GM18858 (cell line): ENCODE data around the gene NID1.

Source experiments
- ATAC-seq: cut with Tn5 transposase; IDR thresholded peaks from one replicate; pipeline ENCODE4 v1.9.1; 2021; ENCODE audit not compliant: unreplicated experiment

Gene NID1

GRCh38 chr1:236067854-236068454, 3.1 kb upstream of the NID1 start:
- no peak for ATAC-seq

DNA sequence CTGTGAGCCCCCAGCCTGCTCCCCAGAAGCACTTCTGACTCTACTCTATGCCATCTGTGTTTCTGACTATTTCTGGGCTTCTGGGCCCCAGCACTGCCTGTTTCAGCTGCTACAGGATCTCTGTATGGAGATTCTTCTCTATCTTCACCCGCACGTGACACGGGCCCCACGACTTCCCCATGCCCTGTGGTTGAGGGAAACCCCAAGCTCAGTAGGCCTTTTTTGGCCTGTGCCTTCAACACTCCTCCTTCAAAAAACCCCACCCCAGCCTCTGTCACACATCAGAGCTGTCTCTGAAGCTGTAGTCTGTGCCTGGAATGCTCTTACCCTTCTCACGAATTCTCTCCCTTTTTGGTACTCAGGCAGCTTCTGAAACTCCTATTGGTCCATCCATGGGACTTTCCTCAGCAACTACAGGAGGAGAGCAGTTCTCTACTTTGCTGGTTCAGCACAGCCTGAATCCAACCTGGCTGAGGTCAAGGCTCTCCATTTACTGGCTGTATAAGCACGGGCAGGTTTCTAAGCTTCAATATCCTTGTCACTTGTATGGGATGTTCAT, 2.0 kb upstream of the NID1 start:
- ATAC-seq, result peak; percentile 87

- no peak for ATAC-seq
Measured at GRCh38 chr1:236066054-236066453, 1.2 kb upstream of the NID1 start.

DNA sequence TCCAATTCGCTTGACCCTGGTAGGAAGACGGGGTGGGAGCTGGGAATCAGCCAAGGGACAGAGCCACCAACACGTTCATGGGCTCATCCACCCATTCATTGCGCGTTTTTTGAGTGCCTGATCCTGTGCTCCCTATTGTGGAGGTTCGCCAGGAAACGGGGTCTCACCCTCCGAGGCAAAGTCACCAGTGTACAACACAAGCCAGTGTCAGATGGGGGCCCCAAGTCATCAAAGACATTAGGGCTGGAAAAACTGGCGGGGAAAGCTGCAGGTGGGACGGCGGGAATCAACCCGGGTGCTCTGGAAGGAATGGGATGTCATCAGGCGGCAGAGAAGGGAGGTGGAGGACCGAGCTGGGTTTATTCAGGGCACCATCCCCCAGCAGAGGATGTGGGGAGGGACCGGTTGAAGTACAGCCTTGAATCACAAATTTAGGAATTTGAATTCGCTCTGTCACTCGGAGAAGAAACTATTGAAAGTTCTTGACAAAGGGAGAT, 667 bp upstream of the NID1 start:
- ATAC-seq, result no peak

DNA sequence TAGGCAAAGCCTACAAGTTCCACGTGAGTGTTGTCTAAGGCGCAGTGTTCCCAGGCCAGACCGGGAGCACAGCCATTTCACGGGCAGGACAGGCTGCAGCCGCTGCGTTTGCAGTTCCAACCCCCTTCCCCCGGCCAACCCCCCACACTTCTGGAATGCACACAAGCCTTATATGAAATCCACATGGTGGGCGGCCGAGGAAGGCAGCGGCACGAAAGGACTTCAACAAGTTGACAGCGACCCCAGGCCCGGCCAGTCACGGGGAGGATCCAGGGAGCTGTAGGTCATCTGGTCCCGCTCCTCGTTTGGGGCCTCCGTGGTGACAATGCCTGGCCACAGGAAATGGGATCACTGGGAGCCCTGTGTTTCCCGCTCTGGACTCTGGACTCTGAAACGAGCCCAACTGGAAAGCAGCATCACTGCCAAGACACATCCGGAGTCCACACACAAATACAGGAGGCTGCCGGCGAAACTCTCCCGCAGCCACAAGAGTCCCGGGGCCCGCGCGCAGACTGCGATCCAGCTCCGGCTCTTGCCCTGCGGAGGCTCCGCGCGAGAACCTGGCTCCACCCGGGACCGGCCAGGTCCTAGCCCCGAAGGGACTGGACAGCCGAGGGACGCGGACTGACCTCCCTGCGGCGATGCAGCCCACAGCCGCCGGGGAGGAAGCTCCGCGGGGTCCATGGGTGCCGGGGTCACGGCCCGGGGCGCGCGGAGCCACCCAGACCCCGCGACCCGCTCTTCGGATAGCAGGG, 794 bp downstream of the NID1 start:
- ATAC-seq, result no peak

GRCh38 chr1:236063551-236063918, 1.4 kb downstream of the NID1 start:
- no peak for ATAC-seq

DNA sequence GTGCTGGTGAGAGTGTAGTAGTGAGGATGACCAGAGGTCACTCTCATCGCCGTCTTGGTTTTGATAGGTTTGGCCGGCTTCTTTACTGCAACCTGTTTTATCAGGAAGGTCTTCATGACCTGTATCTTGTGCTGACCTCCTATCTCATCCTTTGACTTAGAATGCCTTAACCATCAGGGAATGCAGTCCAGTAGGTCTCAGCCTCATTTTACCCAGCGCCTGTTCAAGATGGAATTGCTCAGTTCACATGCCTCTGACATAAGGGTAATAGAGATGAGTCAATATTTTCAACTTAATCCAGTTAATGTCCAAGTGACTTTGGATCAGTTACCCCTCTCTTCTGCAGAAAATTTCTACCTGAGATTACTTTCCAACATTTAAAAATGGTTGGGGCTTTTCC, 4.6 kb downstream of the NID1 start:
- ATAC-seq, result no peak

GRCh38 chr1:236059011-236059410, 5.9 kb downstream of the NID1 start:
- no peak for ATAC-seq

DNA sequence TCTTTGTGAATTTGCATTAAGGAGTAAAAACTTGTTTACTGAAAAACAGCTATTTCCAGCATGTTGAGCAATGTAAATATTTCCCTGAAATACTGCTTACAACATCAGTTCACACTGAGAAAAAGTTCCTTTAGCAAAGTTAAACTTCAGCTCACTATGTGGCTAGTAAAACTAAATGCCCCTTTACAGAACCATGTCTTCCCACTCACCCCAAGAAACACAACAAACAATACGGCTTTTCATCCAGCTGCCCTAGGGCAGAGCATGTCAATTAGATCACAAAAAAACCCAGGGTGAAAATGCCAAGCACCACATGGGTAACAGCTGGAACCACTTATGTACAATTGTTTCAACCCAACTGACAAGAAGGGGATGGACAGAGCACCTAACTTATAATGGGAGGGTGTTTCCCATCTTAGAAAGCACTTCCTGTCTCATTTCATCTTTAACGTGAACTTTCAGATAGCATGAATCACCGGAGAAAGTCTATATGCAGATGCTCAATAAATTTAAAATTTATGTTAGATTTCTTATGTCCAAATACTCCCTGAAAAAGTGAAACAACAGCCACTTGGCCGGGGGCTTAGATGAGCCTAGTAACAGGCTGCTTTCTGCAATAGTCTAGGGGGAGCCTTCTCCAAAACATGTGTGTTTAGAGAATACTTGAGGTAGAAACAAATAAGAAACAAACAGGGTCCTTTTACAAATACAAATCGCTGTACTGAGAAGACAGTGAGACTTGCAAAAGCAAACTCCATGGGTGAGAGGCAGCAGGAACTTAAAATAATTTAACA, 6.6 kb downstream of the NID1 start:
- ATAC-seq, result peak; percentile 87

- no peak for ATAC-seq
Measured at GRCh38 chr1:236057546-236057945, 7.3 kb downstream of the NID1 start.

DNA sequence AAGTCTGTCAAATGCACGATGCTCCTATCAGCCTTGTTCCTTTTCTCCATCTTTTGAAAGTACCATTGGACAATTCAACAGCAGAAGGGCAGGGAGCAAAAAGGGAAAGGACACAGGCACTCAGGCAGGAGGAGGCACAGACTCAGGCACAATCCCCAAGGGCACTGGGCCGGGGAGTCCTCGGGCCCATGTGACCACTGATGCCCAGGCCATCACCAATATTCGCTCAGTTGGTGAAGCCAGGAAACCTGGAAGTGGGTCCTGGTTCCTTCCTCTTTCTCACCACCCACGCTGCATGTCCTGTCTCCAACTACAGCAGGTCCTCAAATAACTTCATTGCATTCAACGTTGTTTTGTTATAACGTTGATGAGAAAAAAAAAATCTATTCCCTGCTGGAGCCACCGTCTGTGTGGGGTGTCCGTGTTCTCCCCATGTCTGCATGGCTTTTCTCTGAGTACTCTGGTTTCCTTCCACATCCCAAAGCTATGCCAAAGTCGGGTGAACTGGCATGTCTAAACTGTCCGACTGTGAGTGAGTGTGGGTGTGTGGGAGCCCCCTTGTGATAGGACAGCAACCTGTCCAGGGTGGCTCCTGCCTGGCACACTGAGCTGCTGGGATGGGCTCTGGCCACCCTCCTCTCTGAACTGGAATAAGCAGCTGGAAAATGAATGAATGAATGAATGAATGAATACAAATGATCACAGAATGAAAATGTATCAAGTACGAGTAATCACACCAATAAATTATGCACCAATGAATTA, 12.5 kb downstream of the NID1 start:
- no peak for ATAC-seq

GRCh38 chr1:236051242-236051791, 13.6 kb downstream of the NID1 start:
- ATAC-seq, result no peak

GRCh38 chr1:236045771-236046170, 19.1 kb downstream of the NID1 start:
- ATAC-seq, result no peak

GRCh38 chr1:236044341-236044740, 20.5 kb downstream of the NID1 start:
- ATAC-seq, result no peak

DNA sequence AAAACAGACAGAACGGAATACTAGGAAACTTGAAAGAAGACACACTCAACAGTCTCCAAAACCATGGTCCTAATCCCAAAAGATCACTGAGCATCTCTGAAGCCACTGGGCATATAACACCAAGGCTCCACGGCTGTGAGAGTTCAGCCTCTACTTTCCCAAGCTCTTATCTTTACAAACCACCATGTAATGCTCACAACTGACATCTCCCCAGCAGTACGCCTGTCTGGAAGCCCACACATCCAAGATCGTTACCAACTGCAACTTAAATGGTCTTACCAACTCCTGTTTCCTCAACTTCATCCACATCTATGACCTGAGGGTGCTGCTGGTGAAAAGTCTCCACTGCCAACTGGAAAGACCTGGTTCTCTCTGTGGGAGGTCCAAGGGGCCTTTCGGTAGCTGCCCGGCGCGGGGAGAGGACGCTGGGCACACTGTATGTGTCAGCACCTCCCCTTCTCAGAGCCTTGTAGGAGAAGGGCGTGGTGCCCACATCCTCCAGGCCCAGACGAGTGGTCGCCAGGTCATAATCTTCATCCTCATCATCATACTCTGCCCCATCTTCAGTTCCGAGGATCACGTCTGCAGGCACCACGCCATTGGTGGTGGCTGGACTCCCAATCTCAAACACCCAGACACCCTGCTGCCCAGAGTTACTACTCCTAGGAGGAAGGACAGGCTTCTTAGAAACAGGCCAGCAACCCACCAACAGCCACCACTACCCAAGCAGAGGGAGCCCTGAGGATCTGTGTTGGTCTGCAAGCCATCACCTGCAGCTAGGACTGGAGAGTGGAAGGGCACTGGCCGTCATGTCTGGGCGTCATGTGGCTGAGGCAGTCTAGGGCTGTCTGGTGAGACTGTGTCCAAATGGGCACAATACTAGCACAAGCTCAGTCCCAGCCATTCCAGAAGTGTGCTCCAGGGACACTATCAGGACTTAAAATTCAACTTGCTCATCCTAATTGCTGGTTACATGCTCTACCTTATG, 23.0 kb downstream of the NID1 start:
- ATAC-seq, result no peak

DNA sequence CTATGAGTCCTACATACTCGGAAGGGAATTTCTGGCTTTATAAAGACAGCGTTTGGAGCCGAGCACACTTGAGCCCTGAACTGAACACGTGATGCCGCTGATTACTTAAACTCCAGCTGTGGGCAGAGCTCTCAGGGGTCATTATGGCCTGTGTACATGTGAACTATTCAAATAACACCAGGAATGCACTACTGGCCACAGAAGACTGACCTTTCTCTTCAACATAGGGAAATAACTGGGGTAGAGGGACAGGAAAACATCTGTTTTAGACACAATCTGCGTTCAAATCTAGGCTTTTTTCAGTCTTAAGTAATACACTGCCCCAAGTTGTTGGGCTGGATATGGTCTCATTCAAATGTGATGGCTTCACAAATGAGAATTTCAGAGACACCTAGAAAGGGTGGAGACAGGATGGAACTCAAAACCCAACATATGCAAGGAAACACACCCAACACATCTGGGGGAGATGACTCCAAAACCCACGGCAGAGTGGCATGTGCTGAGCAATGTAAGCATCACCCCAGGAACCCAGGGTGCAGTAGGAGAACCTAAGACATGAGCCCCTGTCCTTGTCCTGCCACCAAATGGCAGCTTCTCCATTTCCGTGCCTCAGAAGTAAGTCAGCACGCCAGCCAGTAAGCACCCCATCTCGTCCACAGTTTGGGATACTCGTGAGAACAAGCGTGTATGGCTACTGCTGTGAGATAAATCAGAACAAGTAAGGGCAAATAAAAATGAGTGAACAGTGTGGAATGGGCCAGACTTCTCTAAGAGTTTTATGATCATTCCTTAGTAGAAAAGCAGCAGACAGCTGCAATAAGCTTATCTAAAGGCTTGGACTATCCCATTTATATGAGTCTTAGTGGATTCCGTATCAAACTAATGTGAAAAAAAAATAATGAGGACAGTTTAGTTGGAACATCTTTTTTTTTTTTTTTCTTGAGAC, 24.9 kb downstream of the NID1 start:
- no peak for ATAC-seq

DNA sequence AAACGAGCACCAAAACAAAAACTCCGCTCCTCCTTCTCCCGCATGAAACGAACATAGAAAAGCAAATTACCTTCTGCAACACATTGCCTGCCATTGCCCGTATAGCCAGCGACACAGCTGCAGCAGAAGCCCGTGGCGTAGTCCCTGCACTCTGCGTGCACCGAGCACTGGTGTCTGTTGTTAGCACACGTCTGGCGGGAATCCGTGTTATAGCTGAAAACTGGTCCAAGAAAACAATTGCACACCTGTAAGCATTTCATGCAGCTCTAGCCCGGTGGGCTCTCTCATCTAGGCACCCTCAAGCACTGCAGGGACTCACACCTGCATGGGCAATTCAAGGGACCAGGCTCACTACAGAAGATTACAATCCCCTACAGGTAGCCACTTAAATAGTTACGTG, 26.9 kb downstream of the NID1 start:
- ATAC-seq, result no peak

- ATAC-seq, result no peak
Measured at GRCh38 chr1:236035681-236036101, 29.2 kb downstream of the NID1 start.
